IMR-90 (cell line): Measurements from ENCODE around the gene PPM1M. TPM values are rescaled to one million over a fixed set of nuclear protein-coding genes. Genes with fewer than 3 reads are reported as not detected.

Experiments used
- ATAC-seq: fragments of 200-7000 bp; cut with Tn5 transposase; 2 replicates; pipeline ENCODE4 v1.9.1; 2020; ENCODE audit warnings: low read depth, mild to moderate bottlenecking, moderate library complexity
- BruUV-seq: library from RNA; stranded (reverse); fragments of 400-500 nt; replicated peaks from 2 replicates; lab custom pipeline; 2021; lab: Mats Ljungman, UMichigan
- CTCF ChIA-PET: fragments of 300-600 bp; formaldehyde crosslinking; extraction: SDS; loops from one replicate; lab custom pipeline; 2021; ENCODE audit warnings: antibody characterized with exemption; lab: Yijun Ruan, JAX
- POLR2A ChIA-PET: fragments of 300-600 bp; sonication (Branson Sonifier 250); formaldehyde crosslinking; loops from one replicate; lab custom pipeline; 2022; ENCODE audit warnings: antibody characterized with exemption; ENCODE audit not compliant: unreplicated experiment; lab: Charles Lee
- DNase-seq: peaks from one replicate; pipeline ENCODE4 v3.0.0; 2013
- H2AFZ ChIP-seq: replicated peaks from 2 replicates; pipeline ENCODE3; 2013; ENCODE audit warnings: low read length, mild to moderate bottlenecking; ENCODE audit not compliant: poor library complexity
- H2AK5ac ChIP-seq: 2 replicates; pipeline ENCODE4 v1.6.1; 2013; ENCODE audit warnings: low read depth, low read length, inconsistent platforms
- H2AK9ac ChIP-seq: replicated peaks from 2 replicates; pipeline ENCODE3; 2013; ENCODE audit warnings: mild to moderate bottlenecking, low read depth, low read length, moderate library complexity; ENCODE audit not compliant: poor library complexity
- H2BK120ac ChIP-seq: 2 replicates; pipeline ENCODE4 v1.6.1; 2013; ENCODE audit warnings: low read depth, low read length, inconsistent platforms
- H2BK15ac ChIP-seq: 3 replicates; pipeline ENCODE4 v1.6.1; 2013; ENCODE audit warnings: low read depth, low read length, inconsistent platforms
- H2BK20ac ChIP-seq: 2 replicates; pipeline ENCODE4 v1.6.1; 2013; ENCODE audit warnings: low read depth, mild to moderate bottlenecking, inconsistent platforms, low read length, moderate library complexity
- H2BK5ac ChIP-seq: 2 replicates; pipeline ENCODE4 v1.6.1; 2013; ENCODE audit warnings: mild to moderate bottlenecking, low read depth, low read length, inconsistent platforms; ENCODE audit not compliant: poor library complexity, severe bottlenecking
- H3K14ac ChIP-seq: replicated peaks from 2 replicates; pipeline ENCODE4 v1.6.1; 2013; ENCODE audit warnings: low read depth, low read length, inconsistent platforms
- H3K18ac ChIP-seq: 2 replicates; pipeline ENCODE4 v1.6.1; 2013; ENCODE audit warnings: low read depth, low read length, control low read depth
- H3K23ac ChIP-seq: 2 replicates; pipeline ENCODE4 v1.6.1; 2013; ENCODE audit warnings: low read depth, low read length, inconsistent platforms
- H3K27ac ChIP-seq: 2 replicates; pipeline ENCODE4 v1.5.1; 2013; ENCODE audit warnings: mild to moderate bottlenecking, control low read depth, low read length; ENCODE audit not compliant: insufficient read depth
- H3K27me3 ChIP-seq: 2 replicates; pipeline ENCODE4 v1.6.1; 2013; ENCODE audit warnings: low read length; ENCODE audit not compliant: control insufficient read depth, insufficient read depth
- H3K36me3 ChIP-seq: 2 replicates; pipeline ENCODE4 v1.6.1; 2013; ENCODE audit warnings: low read length, mixed read lengths; ENCODE audit not compliant: control insufficient read depth, insufficient read depth
- H3K4ac ChIP-seq: 2 replicates; pipeline ENCODE4 v1.6.1; 2013; ENCODE audit warnings: low read depth, low read length, inconsistent platforms
- H3K4me1 ChIP-seq: 2 replicates; pipeline ENCODE4 v1.6.1; 2013; ENCODE audit warnings: low read length, mixed read lengths; ENCODE audit not compliant: control insufficient read depth, insufficient read depth
- H3K4me2 ChIP-seq: 2 replicates; pipeline ENCODE4 v1.6.1; 2013; ENCODE audit warnings: low read depth, mild to moderate bottlenecking, control low read depth, low read length, moderate library complexity
- H3K4me3 ChIP-seq: 2 replicates; pipeline ENCODE4 v1.5.1; 2013; ENCODE audit warnings: low read depth, mild to moderate bottlenecking, control low read depth, low read length, moderate library complexity; ENCODE audit not compliant: insufficient read depth
- H3K56ac ChIP-seq: 2 replicates; pipeline ENCODE4 v1.6.1; 2013; ENCODE audit warnings: low read length, inconsistent platforms; ENCODE audit not compliant: insufficient read depth; ENCODE audit errors: extremely low read depth
- H3K79me1 ChIP-seq, 2 experiments: 2 replicates each; pipeline ENCODE4 v1.6.1; 2013; ENCODE audit warnings: low read length in 2 of 2, inconsistent platforms in 1 of 2, low read depth in 1 of 2
- H3K9ac ChIP-seq: 2 replicates; pipeline ENCODE4 v1.6.1; 2013; ENCODE audit warnings: low read depth, low read length, control low read depth
- H3K9me1 ChIP-seq: 2 replicates; pipeline ENCODE4 v1.6.1; 2013; ENCODE audit warnings: low read length, inconsistent platforms; ENCODE audit not compliant: insufficient read depth
- H3K9me3 ChIP-seq: 2 replicates; pipeline ENCODE4 v1.6.1; 2013; ENCODE audit warnings: low read length; ENCODE audit not compliant: control insufficient read depth, insufficient read depth
- H4K20me1 ChIP-seq: 2 replicates; pipeline ENCODE4 v1.6.1; 2013; ENCODE audit warnings: low read length, inconsistent platforms; ENCODE audit not compliant: insufficient read depth
- H4K5ac ChIP-seq: 2 replicates; pipeline ENCODE4 v1.6.1; 2013; ENCODE audit warnings: mild to moderate bottlenecking, low read depth, low read length, control low read depth
- H4K8ac ChIP-seq, 2 experiments: 2 replicates each; pipeline ENCODE4 v1.6.1; 2013; ENCODE audit warnings: low read depth in 2 of 2, low read length in 2 of 2, control low read depth in 1 of 2, inconsistent platforms in 1 of 2
- H4K91ac ChIP-seq: 2 replicates; pipeline ENCODE4 v1.6.1; 2013; ENCODE audit warnings: low read depth, low read length, inconsistent platforms; ENCODE audit not compliant: insufficient read depth
- BHLHE40 ChIP-seq: fragments of 150-350 bp; IDR thresholded peaks from 2 replicates; pipeline ENCODE4 v1.6.1; 2016; ENCODE audit warnings: mild to moderate bottlenecking, low read depth, low read length
- FOS ChIP-seq: fragments of 150-350 bp; IDR thresholded peaks from 2 replicates; pipeline ENCODE4 v1.6.1; 2016; ENCODE audit warnings: low read depth, low read length
- MAFK ChIP-seq: IDR thresholded peaks from 2 replicates; pipeline ENCODE4 v1.6.1; 2012; ENCODE audit warnings: low read depth, low read length, improper control_type of control experiment
- MAZ ChIP-seq: IDR thresholded peaks from 2 replicates; pipeline ENCODE4 v1.6.1; 2012; ENCODE audit warnings: low read depth, mild to moderate bottlenecking, low read length, improper control_type of control experiment, moderate library complexity, borderline replicate concordance
- RAD21 ChIP-seq: IDR thresholded peaks from 2 replicates; pipeline ENCODE4 v1.6.1; 2012; ENCODE audit warnings: low read length, improper control_type of control experiment
- RCOR1 ChIP-seq: IDR thresholded peaks from 2 replicates; pipeline ENCODE4 v1.6.1; 2012; ENCODE audit warnings: mild to moderate bottlenecking, low read length, improper control_type of control experiment; ENCODE audit not compliant: insufficient replicate concordance
- SMC3 ChIP-seq: fragments of 150-350 bp; IDR thresholded peaks from 2 replicates; pipeline ENCODE4 v1.6.1; 2016; ENCODE audit warnings: low read depth, mild to moderate bottlenecking, antibody characterized with exemption, low read length, moderate library complexity
- USF2 ChIP-seq: fragments of 150-350 bp; IDR thresholded peaks from 2 replicates; pipeline ENCODE4 v1.6.1; 2017; ENCODE audit warnings: mild to moderate bottlenecking, antibody characterized with exemption, low read length, low read depth
- whole genome bisulfite sequencing, 2 experiments: methylation state at CpG; one replicate each; pipeline versions ENCODE4 v1.1.5 to v1.1.7; 2013; ENCODE audit warnings: missing lambda C conversion rate in 2 of 2; ENCODE audit not compliant: insufficient read length in 1 of 2; ENCODE audit errors: extremely low coverage in 2 of 2; 5-methylcytosine and 5-hydroxymethylcytosine counted together
- dilution Hi-C: fragments of 300-500 bp; cut with HindIII; formaldehyde crosslinking; loops from one replicate; pipeline ENCODE4 v1.14.3; 2018; ENCODE audit warnings: low sequenced_read_pairs; ENCODE audit not compliant: unreplicated experiment
- in situ Hi-C: fragments of 300-500 bp; cut with MboI; formaldehyde crosslinking; loops from 3 replicates; pipeline ENCODE4 v1.14.3; 2019; ENCODE audit warnings: low sequenced_read_pairs, inconsistent platforms, mixed read lengths
- intact Hi-C: fragments of 100-400 bp; cut with micrococcal nuclease; formaldehyde crosslinking; loops from 2 replicates; pipeline ENCODE4 v1.10.0; 2022
- polyA plus RNA-seq, 3 experiments: library from polyadenylated mRNA; depleted of rRNA; stranded (reverse); fragments of >200 nt; gene quantifications; 2 replicates each; pipeline ENCODE4 v1.2.3, GENCODE V29; 2012; ENCODE audit warnings: low replicate concordance in 1 of 3
- total RNA-seq: library from RNA; depleted of rRNA; stranded (reverse); fragments of >200 nt; gene quantifications from 2 replicates; pipeline ENCODE4 v1.2.3, GENCODE V29; 2012
- TF ChIP-seq, protein P1 (sequence below): fragments of 150-350 bp; IDR thresholded peaks from 2 replicates; pipeline ENCODE4 v1.6.1; 2016; ENCODE audit warnings: low read depth, mild to moderate bottlenecking, low read length, moderate library complexity, borderline replicate concordance

Gene PPM1M
- total and polyA plus RNA-seq, 2 of the 4 experiments (the other 2 are of a cell fraction): 12.2 to 18.1 TPM

- H2BK5ac ChIP-seq: no peak overlapping the region
- no peak overlapping the region for H2AK9ac ChIP-seq
- H3K9me1 ChIP-seq: no peaks in the 10 kb centered on the region
- TF ChIP-seq USF2 (no peak), SMC3 (no peak), RCOR1 (no peak), MAFK (no peak), BHLHE40 (no peak), FOS (no peak), MAZ (no peak), RAD21 (no peak)
- TF ChIP-seq, protein P1, sequence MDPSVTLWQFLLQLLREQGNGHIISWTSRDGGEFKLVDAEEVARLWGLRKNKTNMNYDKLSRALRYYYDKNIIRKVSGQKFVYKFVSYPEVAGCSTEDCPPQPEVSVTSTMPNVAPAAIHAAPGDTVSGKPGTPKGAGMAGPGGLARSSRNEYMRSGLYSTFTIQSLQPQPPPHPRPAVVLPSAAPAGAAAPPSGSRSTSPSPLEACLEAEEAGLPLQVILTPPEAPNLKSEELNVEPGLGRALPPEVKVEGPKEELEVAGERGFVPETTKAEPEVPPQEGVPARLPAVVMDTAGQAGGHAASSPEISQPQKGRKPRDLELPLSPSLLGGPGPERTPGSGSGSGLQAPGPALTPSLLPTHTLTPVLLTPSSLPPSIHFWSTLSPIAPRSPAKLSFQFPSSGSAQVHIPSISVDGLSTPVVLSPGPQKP: no peak
- POLR2A ChIA-PET: no interaction called here
- H3K36me3 ChIP-seq: peaks cover 55% of the 10 kb centered on the region
- no peak overlapping the region for H3K4me3 ChIP-seq
- H3K27ac ChIP-seq: no peak overlapping the region
- in situ Hi-C loops (loop anchor here (5.0 kb wide), 1 partner anchor 113 kb away; no protein-coding TSS in a partner anchor), dilution Hi-C loops (no loop called here), intact Hi-C loops (no loop called here)
- H3K4me2 ChIP-seq: no peak overlapping the region
- no peak overlapping the region for H2AK5ac ChIP-seq
- peaks cover 5 to 30% of the 10 kb centered on the region in 2 experiments; a peak in 3 of 4 replicates for H3K79me1 ChIP-seq
- no peak overlapping the region for H4K5ac ChIP-seq
- H4K91ac ChIP-seq: no peak overlapping the region
- no TSS peak for BruUV-seq
- no peak overlapping the region for H2BK15ac ChIP-seq
- no peak overlapping the region for H3K14ac ChIP-seq
- DNase-seq (no peak), ATAC-seq (no peak)
- H4K20me1 ChIP-seq: peaks cover 29% of the 10 kb centered on the region
- H4K8ac ChIP-seq: no peak overlapping the region
- no peak overlapping the region for H2AFZ ChIP-seq
- H3K23ac ChIP-seq: no peak overlapping the region
- WGBS, 2 experiments: 80% methylated on average over 3 of the region's 13 CpGs; no CpG with 5 or more reads in 1 of the 2 experiments
- no peaks in the 10 kb centered on the region for H3K27me3 ChIP-seq
- no peak overlapping the region for H3K18ac ChIP-seq
- no peak overlapping the region for H2BK20ac ChIP-seq
- CTCF ChIA-PET: no interaction called here
- no peaks in the 10 kb centered on the region for H3K9me3 ChIP-seq
- no peak overlapping the region for H3K56ac ChIP-seq
- H3K4me1 ChIP-seq: no peaks in the 10 kb centered on the region
- no peak overlapping the region for H2BK120ac ChIP-seq
- H3K9ac ChIP-seq: no peak overlapping the region
- H3K4ac ChIP-seq: no peak overlapping the region
Measured at GRCh38 chr3:52229656-52230055, 15.9 kb upstream of the PPM1M start.
